ENCODE results near the gene SLC12A5. TPM values are rescaled to one million over a fixed set of nuclear protein-coding genes. Genes with fewer than 3 reads are reported as not detected.

SLC12A5 gene
- total and polyA plus RNA-seq, 8 donors: 0.35 to 21.5 (median 1.6) TPM

GRCh38 chr20:46055269-46055668 is 26.3 kb downstream of the SLC12A5 start:
- H3K27ac ChIP-seq: no peak overlapping the region
- no peak for DNase-seq
- FAIRE-seq: no peak
- no peak overlapping the region for H3K4me3 ChIP-seq
- no peaks in the 10 kb centered on the region for H3K4me1 ChIP-seq
- no peak for ATAC-seq
- WGBS, 2 donors: 32 to 39% methylated on average over 1 of the region's 1 CpG
- no peaks in the 10 kb centered on the region for H3K9me3 ChIP-seq
- intact Hi-C loops (cut with DNase I): no loop called here
- H3K36me3 ChIP-seq: peaks cover 0 to 4% (median 0%) of the 10 kb centered on the region in 3 donors
- no peak for TF ChIP-seq CTCF (IDR thresholded peaks at IDR 0.05)
- H3K27me3 ChIP-seq: no peaks in the 10 kb centered on the region

GRCh38 chr20:46056027-46056833 is 27.2 kb downstream of the SLC12A5 start:
- Histone ChIP-seq H3K4me1 (peaks cover 0 to 5% (median 0%) of the 10 kb centered on the region in 3 donors), H3K36me3 (peaks cover 0 to 5% (median 0%) of the 10 kb centered on the region in 3 donors), H3K9me3 (no peaks in the 10 kb centered on the region), H3K27me3 (no peaks in the 10 kb centered on the region), H3K4me3 (no peak overlapping the region), H3K27ac (no peak overlapping the region)
- DNase-seq: no peak
- FAIRE-seq: no peak
- TF ChIP-seq CTCF (IDR thresholded peaks at IDR 0.05): no peak
- 82 to 86% methylated on average over 15 of the region's 15 CpGs for WGBS, 2 donors
- ATAC-seq: no peak
- intact Hi-C loops (cut with DNase I): no loop called here

- Histone ChIP-seq H3K27me3 (no peaks in the 10 kb centered on the region), H3K9me3 (no peaks in the 10 kb centered on the region), H3K4me1 (peaks cover 0 to 5% (median 0%) of the 10 kb centered on the region in 3 donors), H3K36me3 (peaks cover 0 to 14% (median 5%) of the 10 kb centered on the region in 3 donors), H3K27ac (no peak overlapping the region), H3K4me3 (peak overlapping the region in 1 of 4 donors; percentile 27)
- peak in 2 of 6 donors; percentile 20 to 41 for DNase-seq
- 34 to 37% methylated on average over 53 to 65 of the region's 65 CpGs for WGBS, 2 donors
- intact Hi-C loops (cut with DNase I): no loop called here
- TF ChIP-seq CTCF (IDR thresholded peaks at IDR 0.05): no peak
- ATAC-seq: peak in 2 of 4 donors; percentile 7 to 54
- FAIRE-seq: no peak
These were observed 28.2 kb downstream of the SLC12A5 start for GRCh38 chr20:46056970-46057855.

- 21 to 30% methylated on average over 61 to 66 of the region's 66 CpGs for WGBS, 2 donors
- DNase-seq (peak in 2 of 6 donors; percentile 29 to 42), ATAC-seq (peak in 3 of 4 donors; percentile 53 to 62 (median 58)), FAIRE-seq (no peak)
- TF ChIP-seq CTCF (IDR thresholded peaks at IDR 0.05): no peak
- peaks cover 0 to 22% (median 10%) of the 10 kb centered on the region in 3 donors for H3K36me3 ChIP-seq
- H3K9me3 ChIP-seq: no peaks in the 10 kb centered on the region
- H3K27ac ChIP-seq: no peak overlapping the region
- H3K4me1 ChIP-seq: peaks cover 0 to 5% (median 0%) of the 10 kb centered on the region in 3 donors
- intact Hi-C loops (cut with DNase I): no loop called here
- peak overlapping the region in 1 of 4 donors; percentile 27 for H3K4me3 ChIP-seq
- H3K27me3 ChIP-seq: no peaks in the 10 kb centered on the region
These were observed 29.0 kb downstream of the SLC12A5 start for GRCh38 chr20:46057856-46058598.

Data from pancreas (tissue), 10 donors.